AG08395 (cell line): ENCODE results near the gene HOXA13.

Source experiments
- DNase-seq: peaks from one replicate; pipeline ENCODE4 v3.0.0; 2012; ENCODE audit warnings: mixed read lengths, low spot score

The HOXA13 gene

GRCh38 chr7:27237735-27238334 lies 37.9 kb upstream of the HOXA13 start:
- DNase-seq: peak; percentile 67

- no peak for DNase-seq
These were observed 35.8 kb upstream of the HOXA13 start for GRCh38 chr7:27235387-27236311.

- no peak for DNase-seq
These were observed 29.6 kb upstream of the HOXA13 start for GRCh38 chr7:27229448-27229847.

GRCh38 chr7:27224983-27225934 lies 25.4 kb upstream of the HOXA13 start:
- no peak for DNase-seq

- DNase-seq: no peak
These were observed 24.2 kb upstream of the HOXA13 start for GRCh38 chr7:27223941-27224575.

- no peak for DNase-seq
These were observed 21.4 kb upstream of the HOXA13 start for GRCh38 chr7:27221201-27221797.

- no peak for DNase-seq
These were observed 20.6 kb upstream of the HOXA13 start for GRCh38 chr7:27220440-27220955.

- no peak for DNase-seq
These were observed 19.9 kb upstream of the HOXA13 start for GRCh38 chr7:27219821-27220220.

GRCh38 chr7:27217951-27218350 lies 18.1 kb upstream of the HOXA13 start:
- no peak for DNase-seq

GRCh38 chr7:27215356-27215755 lies 15.5 kb upstream of the HOXA13 start:
- no peak for DNase-seq

- DNase-seq: no peak
These were observed 14.5 kb upstream of the HOXA13 start for GRCh38 chr7:27214239-27214950.

GRCh38 chr7:27213433-27214238 lies 13.7 kb upstream of the HOXA13 start:
- DNase-seq: no peak

- no peak for DNase-seq
These were observed 12.9 kb upstream of the HOXA13 start for GRCh38 chr7:27212497-27213432.

- DNase-seq: no peak
These were observed 11.9 kb upstream of the HOXA13 start for GRCh38 chr7:27211764-27212204.

GRCh38 chr7:27211084-27211446 lies 11.2 kb upstream of the HOXA13 start:
- no peak for DNase-seq

GRCh38 chr7:27210441-27211083 lies 10.7 kb upstream of the HOXA13 start:
- peak; percentile 50 for DNase-seq

- no peak for DNase-seq
These were observed 10.1 kb upstream of the HOXA13 start for GRCh38 chr7:27209933-27210440.

GRCh38 chr7:27208998-27209397 lies 9.1 kb upstream of the HOXA13 start:
- DNase-seq: no peak
